B cell (primary cell): ENCODE measurements around the gene MON1A. TPM values are rescaled to one million over a fixed set of nuclear protein-coding genes. Genes with fewer than 3 reads are reported as not detected.

ENCODE experiments used
- ATAC-seq: fragments of 200-7000 bp; cut with Tn5 transposase; one replicate; pipeline ENCODE4 v1.10.0; 2021; ENCODE audit warnings: low read depth, mild to moderate bottlenecking, moderate number of reproducible peaks, moderate library complexity
- CTCF ChIA-PET: fragments of 350-600 bp; sonication (Branson Sonifier 250); formaldehyde crosslinking; loops from one replicate; lab custom pipeline; 2021; ENCODE audit warnings: antibody characterized with exemption, inconsistent platforms; lab: Charles Lee
- POLR2A ChIA-PET: fragments of 350-600 bp; sonication (Branson Sonifier 250); formaldehyde crosslinking; loops from one replicate; lab custom pipeline; 2021; ENCODE audit warnings: antibody characterized with exemption; lab: Charles Lee
- DNase-seq: peaks from one replicate; pipeline ENCODE4 v3.0.0; 2013
- H2AFZ ChIP-seq: 2 replicates; pipeline ENCODE4 v1.6.1; 2012; ENCODE audit warnings: mild to moderate bottlenecking, low read depth, low read length; ENCODE audit not compliant: insufficient read depth, poor library complexity, severe bottlenecking
- H3K27ac ChIP-seq, 2 donors: 1 replicate in 1 of 2; 2 replicates in 1 of 2; pipeline ENCODE4 v1.5.1; 2012 to 2013; ENCODE audit warnings: low read length in 2 of 2, mild to moderate bottlenecking in 2 of 2, moderate library complexity in 1 of 2
- H3K27me3 ChIP-seq, 4 experiments: fragments of 200-600 bp in 1 of 4; sonication (generic) in 1 of 4; replicated peaks in 1 of 4; 1 replicate in 2 of 4; 2 replicates in 2 of 4; pipeline versions ENCODE4 v1.6.1 to v1.7.0; 2013 to 2016; ENCODE audit warnings: low read length in 3 of 4, mild to moderate bottlenecking in 2 of 4, mixed read lengths in 1 of 4, moderate library complexity in 1 of 4; ENCODE audit not compliant: insufficient read depth in 4 of 4, control insufficient read depth in 3 of 4; ENCODE audit errors: control extremely low read depth in 1 of 4
- H3K36me3 ChIP-seq, 2 experiments: replicated peaks in 1 of 2; 1 replicate in 1 of 2; 2 replicates in 1 of 2; pipeline versions ENCODE4 v1.6.1 to v1.7.1; 2013; ENCODE audit warnings: low read length in 1 of 2; ENCODE audit not compliant: insufficient read depth in 2 of 2, control insufficient read depth in 1 of 2; ENCODE audit errors: control extremely low read depth in 1 of 2, extremely low read depth in 1 of 2
- H3K4me1 ChIP-seq, 2 donors: fragments of 200-600 bp in 1 of 2; sonication (generic) in 1 of 2; 1 replicate in 1 of 2; 2 replicates in 1 of 2; pipeline versions ENCODE4 v1.5.1 to v1.6.1; 2013 to 2017; ENCODE audit warnings: low read length in 2 of 2; ENCODE audit not compliant: control insufficient read depth in 2 of 2, insufficient read depth in 2 of 2
- H3K4me2 ChIP-seq: replicated peaks from 2 replicates; pipeline ENCODE3; 2012; ENCODE audit warnings: mild to moderate bottlenecking, low read depth, low read length; ENCODE audit not compliant: poor library complexity, severe bottlenecking
- H3K4me3 ChIP-seq, 5 experiments: fragments of 200-600 bp in 1 of 5; sonication (generic) in 1 of 5; 1 replicate in 3 of 5; 2 replicates in 2 of 5; pipeline versions ENCODE4 v1.5.1 to v1.7.0; 2011 to 2016; ENCODE audit warnings: low read length in 4 of 5, mild to moderate bottlenecking in 4 of 5, low read depth in 2 of 5, control low read depth in 1 of 5, moderate library complexity in 1 of 5; ENCODE audit not compliant: insufficient read depth in 1 of 5; ENCODE audit errors: control extremely low read depth in 1 of 5, extremely low read depth in 1 of 5
- H3K79me2 ChIP-seq: fragments of 200-600 bp; sonication (generic); one replicate; pipeline ENCODE4 v1.6.0; 2016; ENCODE audit warnings: low read length; ENCODE audit not compliant: control insufficient read depth, insufficient read depth
- H3K9ac ChIP-seq: fragments of 200-600 bp; sonication (generic); 2 replicates; pipeline ENCODE4 v1.6.1; 2017; ENCODE audit warnings: mild to moderate bottlenecking, low read length, moderate library complexity
- H3K9me3 ChIP-seq, 3 donors: one replicate each; pipeline versions ENCODE4 v1.6.1 to v1.7.1; 2013; ENCODE audit warnings: low read length in 2 of 3; ENCODE audit not compliant: control insufficient read depth in 2 of 3, insufficient read depth in 1 of 3; ENCODE audit errors: control extremely low read depth in 1 of 3
- H4K20me1 ChIP-seq: 2 replicates; pipeline ENCODE4 v1.6.0; 2012; ENCODE audit warnings: mild to moderate bottlenecking, low read length; ENCODE audit not compliant: insufficient read depth, control insufficient read depth, poor library complexity, severe bottlenecking
- H3K27ac Mint-ChIP-seq: one replicate; pipeline ENCODE4 v1.8.0; 2021; ENCODE audit warnings: mixed read lengths
- H3K27me3 Mint-ChIP-seq: one replicate; pipeline ENCODE4 v1.8.0; 2021; ENCODE audit warnings: mixed read lengths
- H3K4me1 Mint-ChIP-seq: one replicate; pipeline ENCODE4 v1.8.0; 2021; ENCODE audit warnings: mixed read lengths
- H3K4me3 Mint-ChIP-seq: one replicate; pipeline ENCODE4 v1.8.0; 2021; ENCODE audit warnings: mixed read lengths
- H3K9me3 Mint-ChIP-seq: one replicate; pipeline ENCODE4 v1.8.0; 2022; ENCODE audit warnings: mixed read lengths; ENCODE audit not compliant: insufficient read depth
- EZH2 ChIP-seq: IDR thresholded peaks from 2 replicates; pipeline ENCODE4 v1.6.1; 2012; ENCODE audit warnings: borderline replicate concordance, low read depth, mild to moderate bottlenecking, moderate library complexity, low read length; ENCODE audit not compliant: insufficient read depth, poor library complexity, severe bottlenecking
- WGBS: methylation state at CpG from one replicate; pipeline ENCODE4 v1.1.5; 2013; ENCODE audit warnings: missing lambda C conversion rate; ENCODE audit not compliant: insufficient coverage; 5-methylcytosine and 5-hydroxymethylcytosine counted together
- intact Hi-C: fragments of 100-400 bp; cut with micrococcal nuclease; formaldehyde crosslinking; loops from one replicate; pipeline ENCODE4 v1.10.0; 2022
- polyA plus RNA-seq: library from polyadenylated mRNA; depleted of rRNA; stranded (reverse); fragments of >200 nt; gene quantifications from 2 replicates; pipeline ENCODE4 v1.2.3, GENCODE V29; 2012
- total RNA-seq, 2 donors: library from RNA; stranded (reverse); fragments of 120-200 nt in 1 of 2; gene quantifications; 1 replicate in 1 of 2; 2 replicates in 1 of 2; pipeline versions ENCODE4 v1.2.3 to v1.2.4, GENCODE V29; 2013 to 2022
- TF ChIP-seq, protein P1 (sequence below): fragments of 200-600 bp; IDR thresholded peaks from one replicate; pipeline ENCODE4 v1.8.0; 2022; ENCODE audit warnings: antibody characterized with exemption, mild to moderate bottlenecking

MON1A gene
- total and polyA plus RNA-seq, 2 donors (not counting 1 experiment from before 2014, with no cell fraction given) = 6.6 to 8.9 TPM

DNA sequence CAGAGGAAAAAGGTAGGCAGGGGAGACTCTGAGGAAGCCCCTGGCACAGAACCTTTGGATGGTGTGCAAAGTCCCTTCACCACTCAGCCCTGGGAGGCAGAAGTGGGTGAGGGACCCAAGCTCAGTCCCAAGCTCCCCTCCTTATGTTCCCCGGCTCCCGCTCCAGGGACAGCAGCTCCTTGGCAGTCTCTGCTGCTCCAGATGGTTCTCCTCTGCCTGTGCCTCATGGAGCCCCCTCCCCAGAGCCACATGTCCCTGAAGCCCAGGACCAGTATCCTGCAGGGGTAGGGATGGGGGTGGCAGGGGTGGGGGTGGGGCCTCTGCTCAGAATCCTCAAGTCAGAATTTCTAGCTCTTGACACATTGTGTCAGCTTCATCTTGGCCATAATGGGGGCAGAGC, 51.9 kb downstream of the MON1A start:
- Histone ChIP-seq H3K79me2 (no peaks in the 10 kb centered on the region), H3K36me3 (no peaks in the 10 kb centered on the region), H3K4me2 (no peak overlapping the region), H3K27ac (no peak overlapping the region), H4K20me1 (no peaks in the 10 kb centered on the region), H3K9me3 (no peaks in the 10 kb centered on the region), H3K4me1 (peaks cover 0 to 4% of the 10 kb centered on the region in 2 donors), H3K27me3 (no peaks in the 10 kb centered on the region), H2AFZ (no peak overlapping the region), H3K4me3 (no peak overlapping the region), H3K9ac (no peak overlapping the region)
- CTCF ChIA-PET = interaction anchor here (1.3 kb wide), 1 partner anchor 38 kb away, joined by 3 read pairs; no protein-coding TSS in a partner anchor
- ATAC-seq (no peak), DNase-seq (no peak)
- H3K27me3 Mint-ChIP-seq = peaks cover 6% of the 10 kb centered on the region
- H3K4me1 Mint-ChIP-seq = no peaks in the 10 kb centered on the region
- no peak overlapping the region for H3K27ac Mint-ChIP-seq
- intact Hi-C loops = no loop called here
- H3K4me3 Mint-ChIP-seq = no peak overlapping the region
- no peaks in the 10 kb centered on the region for H3K9me3 Mint-ChIP-seq
- POLR2A ChIA-PET = no interaction called here
- no CpG with 5 or more reads among the region's 2 CpGs for WGBS
- TF ChIP-seq EZH2 = no peak
- TF ChIP-seq, protein P1, sequence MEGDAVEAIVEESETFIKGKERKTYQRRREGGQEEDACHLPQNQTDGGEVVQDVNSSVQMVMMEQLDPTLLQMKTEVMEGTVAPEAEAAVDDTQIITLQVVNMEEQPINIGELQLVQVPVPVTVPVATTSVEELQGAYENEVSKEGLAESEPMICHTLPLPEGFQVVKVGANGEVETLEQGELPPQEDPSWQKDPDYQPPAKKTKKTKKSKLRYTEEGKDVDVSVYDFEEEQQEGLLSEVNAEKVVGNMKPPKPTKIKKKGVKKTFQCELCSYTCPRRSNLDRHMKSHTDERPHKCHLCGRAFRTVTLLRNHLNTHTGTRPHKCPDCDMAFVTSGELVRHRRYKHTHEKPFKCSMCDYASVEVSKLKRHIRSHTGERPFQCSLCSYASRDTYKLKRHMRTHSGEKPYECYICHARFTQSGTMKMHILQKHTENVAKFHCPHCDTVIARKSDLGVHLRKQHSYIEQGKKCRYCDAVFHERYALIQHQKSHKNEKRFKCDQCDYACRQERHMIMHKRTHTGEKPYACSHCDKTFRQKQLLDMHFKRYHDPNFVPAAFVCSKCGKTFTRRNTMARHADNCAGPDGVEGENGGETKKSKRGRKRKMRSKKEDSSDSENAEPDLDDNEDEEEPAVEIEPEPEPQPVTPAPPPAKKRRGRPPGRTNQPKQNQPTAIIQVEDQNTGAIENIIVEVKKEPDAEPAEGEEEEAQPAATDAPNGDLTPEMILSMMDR = no peak

DNA sequence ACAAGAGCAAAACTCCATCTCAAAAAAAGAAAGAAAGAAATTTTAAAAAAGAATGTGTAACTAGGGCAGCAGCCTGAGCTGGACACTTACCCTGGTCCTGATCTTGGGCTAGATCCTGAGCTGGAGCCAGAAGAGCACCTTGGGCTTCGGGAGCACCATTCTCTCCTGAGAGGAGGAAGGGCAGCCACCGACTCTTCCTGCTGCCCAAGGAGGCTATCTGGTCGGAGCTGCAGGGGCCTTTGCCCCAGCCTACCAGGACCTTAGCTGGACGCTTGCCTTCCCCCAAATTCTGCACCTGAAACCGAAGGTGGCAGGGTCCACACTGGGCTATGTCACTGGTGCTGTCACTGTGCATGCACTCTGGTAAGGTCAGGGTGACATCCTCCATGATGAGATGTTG, 53.0 kb downstream of the MON1A start:
- Mint-ChIP-seq H3K4me1 (no peaks in the 10 kb centered on the region), H3K27ac (no peak overlapping the region), H3K4me3 (no peak overlapping the region), H3K9me3 (no peaks in the 10 kb centered on the region), H3K27me3 (peaks cover 4% of the 10 kb centered on the region)
- 85% methylated on average over 5 of the region's 5 CpGs for WGBS
- DNase-seq (no peak), ATAC-seq (no peak)
- intact Hi-C loops = no loop called here
- no peaks in the 10 kb centered on the region for H3K9me3 ChIP-seq
- no peaks in the 10 kb centered on the region for H3K36me3 ChIP-seq
- no peak overlapping the region for H3K4me3 ChIP-seq
- H3K4me2 ChIP-seq = no peak overlapping the region
- no peak overlapping the region for H3K27ac ChIP-seq
- H3K9ac ChIP-seq = no peak overlapping the region
- ChIA-PET CTCF (no interaction called here), POLR2A (no interaction called here)
- H3K27me3 ChIP-seq = no peaks in the 10 kb centered on the region
- H3K79me2 ChIP-seq = no peaks in the 10 kb centered on the region
- H3K4me1 ChIP-seq = peaks cover 0 to 4% of the 10 kb centered on the region in 2 donors
- H2AFZ ChIP-seq = no peak overlapping the region
- no peaks in the 10 kb centered on the region for H4K20me1 ChIP-seq
- no peak for TF ChIP-seq EZH2
